Endothelial cell of umbilical vein (primary cell): ENCODE results near the gene DISP2.

Experiments used
- EZH2 ChIP-seq: IDR thresholded peaks from 2 replicates; pipeline ENCODE4 v1.6.1; 2012; ENCODE audit warnings: borderline replicate concordance, low read depth, mild to moderate bottlenecking, moderate library complexity, low read length, inconsistent platforms; ENCODE audit not compliant: severe bottlenecking
- FOS ChIP-seq: IDR thresholded peaks from 2 replicates; pipeline ENCODE4 v1.6.1; 2011; ENCODE audit warnings: mild to moderate bottlenecking, low read length, moderate library complexity, borderline replicate concordance; ENCODE audit not compliant: insufficient read depth
- JUN ChIP-seq: IDR thresholded peaks from 2 replicates; pipeline ENCODE4 v1.6.1; 2011; ENCODE audit warnings: borderline replicate concordance, low read depth; ENCODE audit not compliant: insufficient read length, insufficient read depth
- MAX ChIP-seq: IDR thresholded peaks from 2 replicates; pipeline ENCODE4 v1.6.1; 2011; ENCODE audit not compliant: insufficient read depth, insufficient read length
- MYC ChIP-seq: IDR thresholded peaks from one replicate; pipeline ENCODE4 v1.6.1; 2011; ENCODE audit warnings: mild to moderate bottlenecking, low read depth, low read length
- POLR2A ChIP-seq: IDR thresholded peaks from 2 replicates; pipeline ENCODE4 v1.6.1; 2012; ENCODE audit warnings: low read depth, mild to moderate bottlenecking, control low read depth, low read length
- POLR2AphosphoS5 ChIP-seq: IDR thresholded peaks from 2 replicates; pipeline ENCODE4 v1.6.1; 2012; ENCODE audit warnings: low read depth, mild to moderate bottlenecking, control low read depth, low read length, moderate library complexity; ENCODE audit not compliant: insufficient read depth
- TF ChIP-seq, protein P1 (sequence below), 2 donors: IDR thresholded peaks; 1 replicate in 1 of 2; 2 replicates in 1 of 2; pipeline ENCODE4 v1.5.1; 2011; ENCODE audit warnings: low read length in 2 of 2, mild to moderate bottlenecking in 2 of 2, moderate library complexity in 2 of 2, control low read depth in 1 of 2, inconsistent platforms in 1 of 2, low read depth in 1 of 2; ENCODE audit not compliant: insufficient read depth in 1 of 2; ENCODE audit errors: extremely low read depth in 1 of 2

DNA sequence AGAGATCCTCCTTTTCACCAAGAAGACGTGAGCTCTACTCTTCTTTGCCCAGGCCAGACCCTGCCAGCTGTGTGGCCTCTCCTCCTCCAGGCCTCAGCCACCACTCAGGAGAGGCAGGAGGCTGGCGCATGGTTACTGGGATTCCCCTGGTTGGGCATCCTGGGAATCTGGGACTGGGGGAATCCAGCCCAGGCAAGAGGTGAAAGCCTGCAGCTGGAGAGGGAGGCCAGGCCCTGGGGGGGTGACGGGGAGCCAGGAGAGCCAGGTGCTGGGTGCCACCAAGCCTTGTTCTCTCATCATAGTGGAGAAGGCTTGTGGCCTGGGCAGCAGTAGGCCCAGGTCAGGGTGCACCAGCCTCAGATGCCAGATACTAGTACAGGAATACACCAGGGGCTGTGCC is 23.5 kb upstream of the DISP2 start:
- TF ChIP-seq POLR2AphosphoS5 (no peak), EZH2 (no peak), POLR2A (no peak), MAX (no peak), JUN (no peak), MYC (no peak), FOS (no peak)
- TF ChIP-seq, protein P1, sequence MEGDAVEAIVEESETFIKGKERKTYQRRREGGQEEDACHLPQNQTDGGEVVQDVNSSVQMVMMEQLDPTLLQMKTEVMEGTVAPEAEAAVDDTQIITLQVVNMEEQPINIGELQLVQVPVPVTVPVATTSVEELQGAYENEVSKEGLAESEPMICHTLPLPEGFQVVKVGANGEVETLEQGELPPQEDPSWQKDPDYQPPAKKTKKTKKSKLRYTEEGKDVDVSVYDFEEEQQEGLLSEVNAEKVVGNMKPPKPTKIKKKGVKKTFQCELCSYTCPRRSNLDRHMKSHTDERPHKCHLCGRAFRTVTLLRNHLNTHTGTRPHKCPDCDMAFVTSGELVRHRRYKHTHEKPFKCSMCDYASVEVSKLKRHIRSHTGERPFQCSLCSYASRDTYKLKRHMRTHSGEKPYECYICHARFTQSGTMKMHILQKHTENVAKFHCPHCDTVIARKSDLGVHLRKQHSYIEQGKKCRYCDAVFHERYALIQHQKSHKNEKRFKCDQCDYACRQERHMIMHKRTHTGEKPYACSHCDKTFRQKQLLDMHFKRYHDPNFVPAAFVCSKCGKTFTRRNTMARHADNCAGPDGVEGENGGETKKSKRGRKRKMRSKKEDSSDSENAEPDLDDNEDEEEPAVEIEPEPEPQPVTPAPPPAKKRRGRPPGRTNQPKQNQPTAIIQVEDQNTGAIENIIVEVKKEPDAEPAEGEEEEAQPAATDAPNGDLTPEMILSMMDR (IDR thresholded peaks at IDR 0.05; ENCODE audit: extremely low read depth in 1 of 2, insufficient read depth in 1 of 2, low read depth in 1 of 2, low read length in 2 of 2), result no peak
